ELR (cell line): Measurements from ENCODE around the gene ELP5.
A peak's percentile ranks its signal among the peaks of the same experiment; 100 is the strongest.

Experiments used
- DNase-seq: peaks from one replicate; pipeline ENCODE4 v3.0.0-alpha.2; 2015; ENCODE audit warnings: low read depth

Gene ELP5

GRCh38 chr17:7285679-7286078 lies 33.7 kb downstream of the ELP5 start:
- no peak for DNase-seq

DNA sequence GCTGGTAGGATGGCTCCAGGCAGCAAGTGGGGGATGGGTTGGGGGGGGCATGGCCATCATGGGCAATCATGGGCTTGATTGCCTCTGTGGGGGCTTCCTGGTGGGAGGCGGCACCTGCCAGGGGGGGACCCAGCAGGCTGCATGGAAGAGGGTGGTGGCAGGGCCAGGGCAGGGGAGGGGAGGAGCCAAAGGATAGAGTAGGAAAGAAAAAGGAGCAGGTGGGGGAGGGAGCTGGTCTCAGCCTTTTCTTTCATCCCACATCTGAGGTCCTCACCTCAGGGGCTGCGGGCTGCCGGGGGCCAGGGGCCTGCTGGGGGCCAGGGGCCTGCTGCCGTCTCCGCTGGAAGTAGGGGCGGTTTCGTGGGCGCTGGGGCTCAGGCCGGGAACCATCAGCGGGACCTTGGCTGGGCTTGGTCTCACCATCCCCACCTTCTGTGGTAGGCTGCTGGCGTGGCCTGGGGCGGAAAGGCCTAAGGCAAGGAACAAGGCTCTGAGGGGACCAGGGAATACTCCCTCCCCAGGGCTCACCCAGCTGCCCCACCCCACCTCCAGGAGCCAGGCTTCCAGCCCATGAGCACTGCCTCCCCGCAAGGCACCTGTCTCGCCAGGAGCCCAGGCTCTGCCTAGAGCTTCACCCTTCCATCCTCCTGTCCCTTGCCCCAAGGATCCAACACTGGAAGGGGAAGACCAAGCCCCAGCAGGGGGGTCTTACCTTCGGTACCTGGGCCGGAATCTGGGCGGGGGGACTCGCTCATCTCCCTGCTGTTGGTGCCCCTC lies 37.4 kb downstream of the ELP5 start:
- no peak for DNase-seq

GRCh38 chr17:7290166-7290565 lies 38.2 kb downstream of the ELP5 start:
- no peak for DNase-seq

DNA sequence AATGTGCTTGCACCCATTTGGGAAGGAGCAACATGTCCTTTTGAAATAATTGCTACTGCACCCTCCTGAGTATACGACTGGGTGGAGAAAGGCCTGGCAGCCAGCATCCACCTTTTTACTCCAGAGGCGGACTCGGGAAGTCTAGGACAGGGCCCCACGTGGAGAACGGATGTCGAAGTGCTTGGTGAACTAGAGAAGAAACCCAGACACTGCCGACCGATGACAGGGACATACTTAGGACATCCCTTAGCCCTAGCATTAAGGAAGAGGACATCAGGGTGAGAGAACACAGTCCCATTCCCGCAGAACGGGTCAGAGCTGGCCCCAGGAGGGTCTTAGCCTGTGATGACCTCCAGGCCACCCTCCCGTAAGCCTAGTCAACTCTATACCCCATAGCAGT lies 38.7 kb downstream of the ELP5 start:
- DNase-seq = no peak

DNA sequence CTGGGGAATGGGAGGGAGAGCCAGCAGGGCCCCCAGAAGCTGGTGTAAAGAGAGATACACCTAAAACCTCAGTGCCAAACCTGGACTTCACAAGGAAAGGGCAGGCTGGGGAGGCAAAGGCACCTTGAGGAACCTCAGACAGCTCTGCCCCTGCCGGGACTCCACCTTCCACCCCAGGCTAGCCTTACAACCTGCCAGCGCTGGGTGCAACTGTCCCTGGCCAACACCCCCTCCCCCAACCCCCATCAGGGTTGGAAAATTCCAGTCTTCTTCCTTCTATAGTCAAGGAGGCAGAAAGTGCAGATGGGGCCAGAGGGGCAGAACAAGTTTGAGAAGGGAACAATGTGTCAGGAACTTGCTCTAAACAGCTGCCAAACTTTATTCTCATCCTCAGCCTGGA lies 40.2 kb downstream of the ELP5 start:
- DNase-seq = no peak

GRCh38 chr17:7292729-7293128 lies 40.7 kb downstream of the ELP5 start:
- no peak for DNase-seq

GRCh38 chr17:7293159-7293558 lies 41.1 kb downstream of the ELP5 start:
- no peak for DNase-seq

GRCh38 chr17:7293816-7294613 lies 42.0 kb downstream of the ELP5 start:
- DNase-seq = no peak

DNA sequence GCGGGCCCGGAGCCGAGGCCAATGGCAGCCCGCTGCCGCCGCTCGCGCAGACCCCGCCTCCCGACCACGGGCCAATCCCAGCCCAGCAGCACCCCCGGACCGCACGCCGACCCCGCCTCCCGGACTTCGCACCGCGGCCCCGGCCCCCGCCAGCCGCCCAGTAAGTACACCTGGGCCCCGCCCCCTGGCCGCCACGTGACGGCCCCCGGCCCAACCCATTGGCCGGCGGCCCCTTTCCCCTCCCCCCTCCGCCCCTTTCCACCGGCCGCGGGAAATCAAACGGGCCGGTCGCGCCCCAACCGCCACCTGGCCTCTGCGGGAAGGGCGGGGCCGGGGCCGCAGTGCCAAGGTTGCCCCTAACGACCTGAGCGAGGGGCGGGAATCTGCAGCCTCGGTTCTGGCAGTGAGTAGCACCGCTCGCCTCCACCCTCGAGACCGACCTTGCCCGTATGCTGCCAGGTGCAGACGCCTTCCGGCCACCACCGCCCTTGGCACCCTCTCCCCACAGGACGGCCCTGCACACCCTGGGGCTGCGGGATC lies 42.7 kb downstream of the ELP5 start, which contains the start of gene YBX2:
TSS of gene YBX2 (minus strand) at position 26 of the 540 bp plus-strand sequence. CDS start 139 bp downstream, outside the sequence.
- DNase-seq = peak; percentile 35

DNA sequence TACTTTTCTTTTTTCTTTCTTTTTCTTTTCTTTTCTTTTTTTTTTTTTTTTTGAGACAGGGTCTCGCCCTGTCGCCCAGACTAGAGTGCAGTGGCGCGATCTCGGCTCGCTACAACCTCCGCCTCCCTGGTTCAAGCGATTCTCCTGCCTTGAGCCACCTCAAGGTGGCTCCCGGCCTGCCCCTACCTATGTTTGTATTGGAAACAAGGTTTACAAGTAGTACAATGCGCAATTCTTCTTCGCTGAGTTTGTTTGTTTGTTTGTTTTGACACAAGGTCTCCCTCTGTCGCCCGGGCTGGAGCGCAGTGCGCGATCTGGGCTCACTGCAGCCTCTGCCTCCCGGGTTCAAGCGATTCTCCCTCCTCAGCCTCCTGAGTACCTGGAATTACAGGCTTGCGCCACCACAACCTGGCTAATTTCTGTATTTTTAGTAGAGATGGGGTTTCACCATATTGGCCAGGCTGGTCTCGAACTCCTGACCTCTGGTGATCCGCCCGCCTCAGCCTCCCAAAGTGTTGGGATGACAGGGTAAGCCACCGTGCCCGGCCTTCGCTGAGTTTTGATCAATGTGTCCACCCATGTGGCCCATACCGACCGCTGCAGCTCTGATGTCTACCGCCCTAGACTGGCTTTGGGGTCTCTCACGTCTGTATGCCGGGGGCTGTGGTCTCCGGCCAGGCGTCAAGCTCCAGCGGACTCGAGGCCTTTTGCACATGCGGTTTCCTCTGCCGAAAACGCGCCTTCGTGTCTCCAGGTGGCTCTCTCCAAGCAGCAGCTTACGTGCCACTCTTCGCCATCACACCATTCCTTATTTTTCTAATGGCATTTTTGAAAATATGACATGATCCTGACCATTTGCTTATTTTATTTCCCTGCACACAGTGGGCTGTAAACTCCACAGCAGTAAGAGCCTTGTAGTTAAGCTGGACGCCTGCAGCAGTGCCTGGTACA lies 43.5 kb downstream of the ELP5 start:
- no peak for DNase-seq

DNA sequence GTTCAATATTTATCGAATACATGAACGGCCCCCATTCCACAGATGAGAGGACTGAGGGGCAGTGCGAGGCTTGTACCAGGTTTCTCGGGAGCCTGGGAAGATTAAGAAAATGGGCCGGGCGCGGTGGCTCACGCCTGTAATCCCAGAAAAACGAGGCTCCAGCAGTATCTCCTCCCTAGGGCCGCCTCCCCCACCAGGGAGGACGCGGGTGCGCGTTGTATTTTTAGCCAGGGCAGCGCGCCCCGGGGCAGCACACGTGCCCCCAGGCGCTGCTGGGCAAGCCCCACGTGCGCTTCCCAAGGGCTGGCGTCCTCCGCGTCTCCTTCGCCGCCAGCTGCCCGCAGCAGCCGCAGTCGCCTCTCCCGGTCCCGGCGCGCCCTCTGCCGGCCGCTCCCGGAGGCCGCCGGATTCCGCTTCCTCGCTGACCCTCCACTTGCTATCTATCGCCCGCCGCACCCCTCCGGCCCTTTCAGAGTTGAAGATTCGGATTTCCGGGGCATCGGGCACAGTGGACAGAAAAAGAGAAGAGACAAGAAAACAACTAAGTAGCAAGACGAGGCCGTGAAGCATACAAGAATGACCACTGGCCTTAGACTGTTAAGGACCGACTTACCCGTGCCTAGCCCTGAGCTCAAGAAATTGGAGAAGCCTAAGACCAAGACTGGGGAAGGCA lies 44.3 kb downstream of the ELP5 start:
- peak; percentile 89 for DNase-seq

- no peak for DNase-seq
Measured at GRCh38 chr17:7304179-7304578, 52.2 kb downstream of the ELP5 start.

- DNase-seq = peak; percentile 100
Measured at GRCh38 chr17:7306911-7307685, 55.1 kb downstream of the ELP5 start, which contains the start of gene EIF5A. TSS of gene EIF5A (plus strand) at chr17:7307628. CDS start at chr17:7309636, 2,008 bp downstream.

GRCh38 chr17:7307686-7308624 lies 55.9 kb downstream of the ELP5 start:
- peak; percentile 57 for DNase-seq

GRCh38 chr17:7308625-7309433 lies 56.8 kb downstream of the ELP5 start:
- peak; percentile 89 for DNase-seq
